ENCODE data around the gene APCDD1L. TPM values are rescaled to one million over a fixed set of nuclear protein-coding genes. Genes with fewer than 3 reads are reported as not detected.

Gene APCDD1L
- total RNA-seq, 1 experiment from 2014 or later = 2.4 TPM

GRCh38 chr20:58545565-58546415 lies 30.6 kb upstream of the APCDD1L start (continued):
- TF ChIP-seq MLX (CRISPR knock-in tag; IDR thresholded peaks at IDR 0.05) (no peak), USF2 (CRISPR knock-in tag; IDR thresholded peaks at IDR 0.05) (no peak), ATF1 (CRISPR knock-in tag; IDR thresholded peaks at IDR 0.05) (no peak)

- no peak for ATAC-seq
- no peak for DNase-seq (ENCODE audit: low spot score)
- Mint-ChIP-seq H3K4me3 (no peak overlapping the region), H3K27me3 (ENCODE audit: low read depth) (peaks cover 2% of the 10 kb centered on the region; the same call in 1 of the 2 replicates), H3K36me3 (no peaks in the 10 kb centered on the region), H3K9me3 (peaks cover 1% of the 10 kb centered on the region; the same call in 1 of the 2 replicates), H3K4me1 (peaks cover 12% of the 10 kb centered on the region; the same call in 1 of the 2 replicates), H3K27ac (no peak overlapping the region)
- ChIA-PET POLR2A (no interaction called here), CTCF (interaction anchor here (0.8 to 1.7 kb wide), 2 partner anchors 14 to 63 kb away, joined by 4 to 5 read pairs; no protein-coding TSS in a partner anchor)
- TF ChIP-seq TP53 (CRISPR knock-in tag; IDR thresholded peaks at IDR 0.05) (no peak), ZNF219 (CRISPR knock-in tag; IDR thresholded peaks at IDR 0.05; ENCODE audit: borderline replicate concordance) (no peak), PREB (CRISPR knock-in tag; IDR thresholded peaks at IDR 0.05; ENCODE audit: borderline replicate concordance) (no peak), E2F4 (CRISPR knock-in tag; IDR thresholded peaks at IDR 0.05; ENCODE audit: borderline replicate concordance, low read depth) (no peak), SMAD4 (CRISPR knock-in tag; IDR thresholded peaks at IDR 0.05) (no peak), SP1 (CRISPR knock-in tag; conservative IDR thresholded peaks at IDR 0.05) (no peak), TCF7 (CRISPR knock-in tag; IDR thresholded peaks at IDR 0.05; ENCODE audit: low read depth) (no peak), IRF2 (CRISPR knock-in tag; IDR thresholded peaks at IDR 0.05; ENCODE audit: borderline replicate concordance, low read depth) (no peak)
Observed at GRCh38 chr20:58544891-58545290, 29.7 kb upstream of the APCDD1L start.

GRCh38 chr20:58544286-58544685 lies 29.1 kb upstream of the APCDD1L start:
- Mint-ChIP-seq H3K9me3 (peaks cover 6% of the 10 kb centered on the region), H3K27ac (no peak overlapping the region), H3K27me3 (ENCODE audit: low read depth) (peaks cover 2% of the 10 kb centered on the region; the same call in 1 of the 2 replicates), H3K4me1 (peaks cover 6% of the 10 kb centered on the region; the same call in 1 of the 2 replicates), H3K4me3 (no peak overlapping the region), H3K36me3 (no peaks in the 10 kb centered on the region)
- CTCF ChIA-PET = interaction anchor here (0.8 to 1.7 kb wide), 3 partner anchors 14 to 62 kb away, joined by 3 to 5 read pairs (median 4); no protein-coding TSS in a partner anchor
- ATAC-seq (no peak), DNase-seq (ENCODE audit: low spot score) (no peak)
- POLR2A ChIA-PET = no interaction called here
- TF ChIP-seq NR1H2 (CRISPR knock-in tag; IDR thresholded peaks at IDR 0.05) = no peak
- TF ChIP-seq SMAD3 (CRISPR knock-in tag; IDR thresholded peaks at IDR 0.05; ENCODE audit: borderline replicate concordance) = no peak
- TF ChIP-seq EMX1 (CRISPR knock-in tag; IDR thresholded peaks at IDR 0.05) = no peak
- no peak for TF ChIP-seq ZNF512 (CRISPR knock-in tag; IDR thresholded peaks at IDR 0.05; ENCODE audit: borderline replicate concordance)
- no peak for TF ChIP-seq ZNF232 (CRISPR knock-in tag; IDR thresholded peaks at IDR 0.05)
- no peak for TF ChIP-seq CTCF (IDR thresholded peaks at IDR 0.05)
- TF ChIP-seq E2F5 (CRISPR knock-in tag; IDR thresholded peaks at IDR 0.05) = no peak
- TF ChIP-seq TEAD1 (CRISPR knock-in tag; IDR thresholded peaks at IDR 0.05) = no peak
- TF ChIP-seq SP1 (CRISPR knock-in tag; conservative IDR thresholded peaks at IDR 0.05) = no peak
- TF ChIP-seq ERG (CRISPR knock-in tag; IDR thresholded peaks at IDR 0.05) = no peak
